GM23338 (cell line): ENCODE results near the gene CLEC3B. TPM values are rescaled to one million over a fixed set of nuclear protein-coding genes. Genes with fewer than 3 reads are reported as not detected.

Source experiments
- ATAC-seq: fragments of 200-7000 bp; cut with Tn5 transposase; 3 replicates; pipeline ENCODE4 v1.9.1; 2020
- DNase-seq: peaks from one replicate; pipeline ENCODE4 v3.0.0-alpha.2; 2015; ENCODE audit warnings: low spot score
- H2AFZ ChIP-seq: fragments of 200-600 bp; sonication (generic); 2 replicates; pipeline ENCODE4 v1.8.0; 2016; ENCODE audit warnings: antibody characterized with exemption, mild to moderate bottlenecking, moderate library complexity
- H3F3A ChIP-seq: fragments of 200-600 bp; sonication (generic); replicated peaks from 2 replicates; pipeline ENCODE4 v1.8.0; 2017; ENCODE audit warnings: antibody characterized with exemption, mixed run types, low read depth
- H3K27ac ChIP-seq: fragments of 200-600 bp; sonication (generic); 2 replicates; pipeline ENCODE4 v1.6.1; 2016; ENCODE audit warnings: low read depth
- H3K27me3 ChIP-seq: fragments of 200-600 bp; sonication (generic); 2 replicates; pipeline ENCODE4 v1.8.0; 2016; ENCODE audit warnings: mild to moderate bottlenecking, mixed run types, moderate library complexity; ENCODE audit not compliant: insufficient read depth
- H3K36me3 ChIP-seq: fragments of 200-600 bp; sonication (generic); 2 replicates; pipeline ENCODE4 v1.8.0; 2016; ENCODE audit warnings: mild to moderate bottlenecking; ENCODE audit not compliant: insufficient read depth
- H3K4me1 ChIP-seq: fragments of 200-600 bp; sonication (generic); 2 replicates; pipeline ENCODE4 v1.8.0; 2016; ENCODE audit warnings: mild to moderate bottlenecking, moderate library complexity; ENCODE audit not compliant: insufficient read depth
- H3K4me2 ChIP-seq: fragments of 200-600 bp; sonication (generic); 2 replicates; pipeline ENCODE4 v1.7.1; 2017; ENCODE audit warnings: mixed run types
- H3K4me3 ChIP-seq: fragments of 200-600 bp; sonication (generic); 2 replicates; pipeline ENCODE4 v1.6.1; 2016; ENCODE audit warnings: mixed run types
- H3K79me2 ChIP-seq: fragments of 200-600 bp; sonication (generic); replicated peaks from 2 replicates; pipeline ENCODE4 v1.8.0; 2017; ENCODE audit warnings: mild to moderate bottlenecking; ENCODE audit not compliant: insufficient read depth
- H3K9me2 ChIP-seq: fragments of 200-600 bp; sonication (generic); 2 replicates; pipeline ENCODE4 v1.8.0; 2017; ENCODE audit not compliant: insufficient read depth
- H4K20me1 ChIP-seq: fragments of 200-600 bp; sonication (generic); replicated peaks from 2 replicates; pipeline ENCODE4 v1.8.0; 2017; ENCODE audit warnings: mild to moderate bottlenecking; ENCODE audit not compliant: insufficient read depth
- H3K27ac Mint-ChIP-seq: 2 replicates; pipeline ENCODE4 v1.8.0; 2020; ENCODE audit warnings: inconsistent platforms, mild to moderate bottlenecking, moderate library complexity, mixed read lengths
- H3K27me3 Mint-ChIP-seq: 3 replicates; pipeline ENCODE4 v1.8.0; 2022; ENCODE audit warnings: low read depth, mild to moderate bottlenecking, moderate library complexity, mixed read lengths, inconsistent platforms; ENCODE audit not compliant: insufficient read depth, poor library complexity
- H3K36me3 Mint-ChIP-seq: 3 replicates; pipeline ENCODE4 v1.8.0; 2021; ENCODE audit warnings: low read depth, mild to moderate bottlenecking, inconsistent platforms, moderate library complexity, mixed read lengths
- H3K4me1 Mint-ChIP-seq: 3 replicates; pipeline ENCODE4 v1.8.0; 2020; ENCODE audit warnings: mild to moderate bottlenecking, inconsistent platforms, mixed read lengths
- H3K4me3 Mint-ChIP-seq: 3 replicates; pipeline ENCODE4 v1.8.0; 2021; ENCODE audit warnings: moderate library complexity, mild to moderate bottlenecking, inconsistent platforms, mixed read lengths
- H3K9me3 Mint-ChIP-seq: 3 replicates; pipeline ENCODE4 v1.8.0; 2020; ENCODE audit warnings: moderate library complexity, mild to moderate bottlenecking, inconsistent platforms, mixed read lengths
- CREB1 ChIP-seq: fragments of 250-450 bp; sonication (Bioruptor Pico); IDR thresholded peaks from 2 replicates; pipeline ENCODE4 v1.5.0; 2020; ENCODE audit warnings: low read depth, mild to moderate bottlenecking, moderate library complexity
- EZH2 ChIP-seq: fragments of 200-600 bp; sonication (generic); IDR thresholded peaks from one replicate; pipeline ENCODE4 v1.8.0; 2017; ENCODE audit warnings: antibody characterized with exemption, mild to moderate bottlenecking, low read depth; ENCODE audit not compliant: unreplicated experiment
- EZH2phosphoT487 ChIP-seq: fragments of 200-600 bp; sonication (generic); IDR thresholded peaks from one replicate; pipeline ENCODE4 v1.8.1; 2018; ENCODE audit warnings: antibody characterized with exemption; ENCODE audit not compliant: unreplicated experiment
- JUNB ChIP-seq: IDR thresholded peaks from one replicate; pipeline ENCODE4 v1.6.1; 2016; ENCODE audit warnings: antibody characterized with exemption; ENCODE audit not compliant: unreplicated experiment
- NANOG ChIP-seq: IDR thresholded peaks from 2 replicates; pipeline ENCODE4 v1.6.1; 2016; ENCODE audit warnings: antibody characterized with exemption, borderline replicate concordance
- POLR2AphosphoS5 ChIP-seq: IDR thresholded peaks from 2 replicates; pipeline ENCODE4 v1.6.1; 2016; ENCODE audit warnings: antibody characterized with exemption, low read depth
- STAT1 ChIP-seq: IDR thresholded peaks from one replicate; pipeline ENCODE4 v1.6.1; 2016; ENCODE audit warnings: antibody characterized with exemption; ENCODE audit not compliant: unreplicated experiment
- ZNF331 ChIP-seq: fragments of 250-450 bp; sonication (Bioruptor Pico); IDR thresholded peaks from 2 replicates; pipeline ENCODE4 v1.5.0; 2020; ENCODE audit warnings: low read depth, mild to moderate bottlenecking, moderate library complexity
- polyA plus RNA-seq: library from polyadenylated mRNA; unstranded; fragments of >200 nt; fragmentation: Nextera tagmentation; extraction: Ambion mirVana; gene quantifications from 2 replicates; pipeline ENCODE4 v1.2.1, GENCODE V29; 2016
- total RNA-seq: library from RNA; depleted of rRNA; stranded (reverse); fragments of >200 nt; shearing (Covaris generic); gene quantifications from 2 replicates; pipeline ENCODE4 v1.2.3, GENCODE V29; 2014
- TF ChIP-seq, protein P1 (sequence below): IDR thresholded peaks from one replicate; pipeline ENCODE4 v1.6.1; 2018; ENCODE audit warnings: antibody characterized with exemption; ENCODE audit not compliant: unreplicated experiment
- TF ChIP-seq, protein P2 (sequence below), 2 experiments: fragments of 200-600 bp in 1 of 2; sonication (generic) in 1 of 2; conservative IDR thresholded peaks; 2 replicates each; pipeline versions ENCODE4 v1.5.1 to v1.6.1; 2016 to 2017; ENCODE audit warnings: antibody characterized with exemption in 2 of 2, low read depth in 2 of 2, mild to moderate bottlenecking in 2 of 2, moderate library complexity in 1 of 2
- TF ChIP-seq, protein P3 (sequence below): IDR thresholded peaks from 2 replicates; pipeline ENCODE4 v1.6.1; 2016; ENCODE audit warnings: antibody characterized with exemption

CLEC3B gene
- total and polyA plus RNA-seq, 2 experiments from 2014 or later = not detected

DNA sequence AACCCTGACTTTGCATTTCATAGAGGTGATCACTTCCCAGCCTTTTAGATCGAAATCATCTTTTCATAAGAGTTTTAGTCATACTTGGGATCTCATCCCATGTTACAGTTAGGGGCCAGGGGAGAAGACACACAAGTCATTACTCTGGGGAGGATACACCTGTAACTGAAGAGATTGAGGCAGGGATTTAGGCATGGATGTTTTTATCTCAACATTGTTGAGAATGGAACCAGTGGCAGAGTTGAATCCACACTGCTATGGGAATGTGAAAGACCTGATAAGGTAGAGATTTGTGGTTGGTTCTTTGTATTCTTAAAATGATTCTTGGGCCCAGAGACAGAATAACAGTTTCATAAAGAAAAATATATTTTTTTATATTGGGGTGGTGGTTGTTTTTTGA is 16.2 kb upstream of the CLEC3B start (continued):
- TF ChIP-seq, protein P1, sequence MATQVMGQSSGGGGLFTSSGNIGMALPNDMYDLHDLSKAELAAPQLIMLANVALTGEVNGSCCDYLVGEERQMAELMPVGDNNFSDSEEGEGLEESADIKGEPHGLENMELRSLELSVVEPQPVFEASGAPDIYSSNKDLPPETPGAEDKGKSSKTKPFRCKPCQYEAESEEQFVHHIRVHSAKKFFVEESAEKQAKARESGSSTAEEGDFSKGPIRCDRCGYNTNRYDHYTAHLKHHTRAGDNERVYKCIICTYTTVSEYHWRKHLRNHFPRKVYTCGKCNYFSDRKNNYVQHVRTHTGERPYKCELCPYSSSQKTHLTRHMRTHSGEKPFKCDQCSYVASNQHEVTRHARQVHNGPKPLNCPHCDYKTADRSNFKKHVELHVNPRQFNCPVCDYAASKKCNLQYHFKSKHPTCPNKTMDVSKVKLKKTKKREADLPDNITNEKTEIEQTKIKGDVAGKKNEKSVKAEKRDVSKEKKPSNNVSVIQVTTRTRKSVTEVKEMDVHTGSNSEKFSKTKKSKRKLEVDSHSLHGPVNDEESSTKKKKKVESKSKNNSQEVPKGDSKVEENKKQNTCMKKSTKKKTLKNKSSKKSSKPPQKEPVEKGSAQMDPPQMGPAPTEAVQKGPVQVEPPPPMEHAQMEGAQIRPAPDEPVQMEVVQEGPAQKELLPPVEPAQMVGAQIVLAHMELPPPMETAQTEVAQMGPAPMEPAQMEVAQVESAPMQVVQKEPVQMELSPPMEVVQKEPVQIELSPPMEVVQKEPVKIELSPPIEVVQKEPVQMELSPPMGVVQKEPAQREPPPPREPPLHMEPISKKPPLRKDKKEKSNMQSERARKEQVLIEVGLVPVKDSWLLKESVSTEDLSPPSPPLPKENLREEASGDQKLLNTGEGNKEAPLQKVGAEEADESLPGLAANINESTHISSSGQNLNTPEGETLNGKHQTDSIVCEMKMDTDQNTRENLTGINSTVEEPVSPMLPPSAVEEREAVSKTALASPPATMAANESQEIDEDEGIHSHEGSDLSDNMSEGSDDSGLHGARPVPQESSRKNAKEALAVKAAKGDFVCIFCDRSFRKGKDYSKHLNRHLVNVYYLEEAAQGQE = no peak
- TF ChIP-seq STAT1 = no peak

DNA sequence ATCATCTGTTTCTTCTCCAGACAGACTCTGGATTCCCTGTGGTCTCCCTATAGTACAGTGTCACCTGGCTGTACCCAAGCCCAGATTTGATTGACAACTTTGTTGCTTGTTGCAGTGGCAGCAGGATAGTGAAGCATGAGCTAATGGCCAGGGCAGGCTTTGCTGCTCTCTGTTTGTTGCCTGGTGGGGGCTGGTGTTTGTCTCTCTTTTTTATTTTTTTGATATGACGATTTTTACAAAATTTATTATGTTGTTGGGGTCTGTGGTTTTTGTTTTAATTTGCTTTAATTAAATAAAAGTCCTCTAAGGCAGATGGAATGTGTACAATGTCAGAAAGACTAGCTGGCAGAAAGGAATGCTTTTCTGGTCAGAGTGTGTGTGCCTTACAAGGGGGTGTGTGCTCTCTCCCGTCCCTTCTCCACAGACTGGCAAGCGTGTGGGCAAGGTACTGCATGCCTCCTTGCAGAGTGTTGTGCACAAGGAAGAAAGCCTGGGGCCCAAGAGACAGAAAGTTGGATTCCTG is 15.2 kb upstream of the CLEC3B start:
- Histone ChIP-seq H3F3A (no peaks in the 10 kb centered on the region), H3K9me2 (0 out of 2 replicates have a peak, but pooled peaks cover 3% of the 10 kb centered on the region), H2AFZ (no peak overlapping the region), H3K4me2 (no peak overlapping the region), H3K36me3 (peaks cover 20% of the 10 kb centered on the region), H3K4me3 (no peak overlapping the region), H3K27ac (no peak overlapping the region), H3K4me1 (no peaks in the 10 kb centered on the region), H3K79me2 (no peaks in the 10 kb centered on the region), H4K20me1 (peaks cover 5% of the 10 kb centered on the region), H3K27me3 (no peaks in the 10 kb centered on the region)
- ATAC-seq = no peak
- Mint-ChIP-seq H3K4me3 (no peak overlapping the region), H3K9me3 (no peaks in the 10 kb centered on the region), H3K36me3 (peaks cover 56% of the 10 kb centered on the region), H3K4me1 (no peaks in the 10 kb centered on the region), H3K27ac (no peak overlapping the region), H3K27me3 (peaks cover 1% of the 10 kb centered on the region)
- no peak for DNase-seq
- TF ChIP-seq, protein P2, sequence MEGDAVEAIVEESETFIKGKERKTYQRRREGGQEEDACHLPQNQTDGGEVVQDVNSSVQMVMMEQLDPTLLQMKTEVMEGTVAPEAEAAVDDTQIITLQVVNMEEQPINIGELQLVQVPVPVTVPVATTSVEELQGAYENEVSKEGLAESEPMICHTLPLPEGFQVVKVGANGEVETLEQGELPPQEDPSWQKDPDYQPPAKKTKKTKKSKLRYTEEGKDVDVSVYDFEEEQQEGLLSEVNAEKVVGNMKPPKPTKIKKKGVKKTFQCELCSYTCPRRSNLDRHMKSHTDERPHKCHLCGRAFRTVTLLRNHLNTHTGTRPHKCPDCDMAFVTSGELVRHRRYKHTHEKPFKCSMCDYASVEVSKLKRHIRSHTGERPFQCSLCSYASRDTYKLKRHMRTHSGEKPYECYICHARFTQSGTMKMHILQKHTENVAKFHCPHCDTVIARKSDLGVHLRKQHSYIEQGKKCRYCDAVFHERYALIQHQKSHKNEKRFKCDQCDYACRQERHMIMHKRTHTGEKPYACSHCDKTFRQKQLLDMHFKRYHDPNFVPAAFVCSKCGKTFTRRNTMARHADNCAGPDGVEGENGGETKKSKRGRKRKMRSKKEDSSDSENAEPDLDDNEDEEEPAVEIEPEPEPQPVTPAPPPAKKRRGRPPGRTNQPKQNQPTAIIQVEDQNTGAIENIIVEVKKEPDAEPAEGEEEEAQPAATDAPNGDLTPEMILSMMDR (conservative IDR thresholded peaks at IDR 0.05; ENCODE audit: low read depth in 2 of 2) = no peak
- TF ChIP-seq STAT1 (no peak), EZH2phosphoT487 (no peak), JUNB (no peak), CREB1 (no peak), NANOG (no peak), POLR2AphosphoS5 (no peak), ZNF331 (CRISPR knock-in tag) (no peak), EZH2 (no peak)
- TF ChIP-seq, protein P3, sequence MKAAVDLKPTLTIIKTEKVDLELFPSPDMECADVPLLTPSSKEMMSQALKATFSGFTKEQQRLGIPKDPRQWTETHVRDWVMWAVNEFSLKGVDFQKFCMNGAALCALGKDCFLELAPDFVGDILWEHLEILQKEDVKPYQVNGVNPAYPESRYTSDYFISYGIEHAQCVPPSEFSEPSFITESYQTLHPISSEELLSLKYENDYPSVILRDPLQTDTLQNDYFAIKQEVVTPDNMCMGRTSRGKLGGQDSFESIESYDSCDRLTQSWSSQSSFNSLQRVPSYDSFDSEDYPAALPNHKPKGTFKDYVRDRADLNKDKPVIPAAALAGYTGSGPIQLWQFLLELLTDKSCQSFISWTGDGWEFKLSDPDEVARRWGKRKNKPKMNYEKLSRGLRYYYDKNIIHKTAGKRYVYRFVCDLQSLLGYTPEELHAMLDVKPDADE = no peak
- TF ChIP-seq, protein P1 = no peak
